NCI-H226 (cell line): ENCODE measurements around the gene AFF3.

ENCODE experiments used
- DNase-seq: peaks from one replicate; pipeline ENCODE4 v3.0.0-alpha.2; 2015

Gene AFF3

GRCh38 chr2:99618579-99619097, 523.8 kb downstream of the AFF3 start:
- DNase-seq = no peak

GRCh38 chr2:99617811-99618210, 524.6 kb downstream of the AFF3 start:
- no peak for DNase-seq

- no peak for DNase-seq
These were observed 527.1 kb downstream of the AFF3 start for GRCh38 chr2:99615247-99615771.

- DNase-seq = no peak
These were observed 528.4 kb downstream of the AFF3 start for GRCh38 chr2:99613980-99614379.

- DNase-seq = no peak
These were observed 530.6 kb downstream of the AFF3 start for GRCh38 chr2:99611786-99612185.

- DNase-seq = no peak
These were observed 531.4 kb downstream of the AFF3 start for GRCh38 chr2:99611034-99611433.

- peak; percentile 22 for DNase-seq
These were observed 532.5 kb downstream of the AFF3 start for GRCh38 chr2:99609851-99610381.

GRCh38 chr2:99608861-99609260, 533.5 kb downstream of the AFF3 start:
- no peak for DNase-seq

- no peak for DNase-seq
These were observed 534.4 kb downstream of the AFF3 start for GRCh38 chr2:99607861-99608491.

GRCh38 chr2:99607454-99607853, 534.9 kb downstream of the AFF3 start:
- no peak for DNase-seq

- no peak for DNase-seq
These were observed 537.4 kb downstream of the AFF3 start for GRCh38 chr2:99605036-99605435.

- peak; percentile 19 for DNase-seq
These were observed 539.9 kb downstream of the AFF3 start for GRCh38 chr2:99602476-99602875.

GRCh38 chr2:99600981-99601651, 541.3 kb downstream of the AFF3 start:
- DNase-seq = no peak

GRCh38 chr2:99598441-99598840, 543.9 kb downstream of the AFF3 start:
- DNase-seq = no peak

GRCh38 chr2:99597616-99598015, 544.8 kb downstream of the AFF3 start:
- no peak for DNase-seq

GRCh38 chr2:99595373-99595772, 547.0 kb downstream of the AFF3 start:
- DNase-seq = no peak

- DNase-seq = no peak
These were observed 548.5 kb downstream of the AFF3 start for GRCh38 chr2:99593692-99594427.

GRCh38 chr2:99576775-99577174, 565.6 kb downstream of the AFF3 start:
- no peak for DNase-seq

- no peak for DNase-seq
These were observed 568.6 kb downstream of the AFF3 start for GRCh38 chr2:99573634-99574251.

GRCh38 chr2:99572373-99573164, 569.8 kb downstream of the AFF3 start:
- DNase-seq = no peak

- no peak for DNase-seq
These were observed 570.4 kb downstream of the AFF3 start for GRCh38 chr2:99571954-99572353.

- no peak for DNase-seq
These were observed 570.9 kb downstream of the AFF3 start for GRCh38 chr2:99571533-99571932.
